Kidney tubule cell (primary cell): ENCODE results near the gene PRELID2.
"Not testable (repeated sequence)": the region's sequence is repeated elsewhere in the genome, so short reads cannot be mapped to it uniquely, and the experiment has no call there.

Experiments used
- DNase-seq: peaks from one replicate; pipeline ENCODE4 v3.0.0-alpha.2; 2018; ENCODE audit warnings: low spot score

The PRELID2 gene

DNA sequence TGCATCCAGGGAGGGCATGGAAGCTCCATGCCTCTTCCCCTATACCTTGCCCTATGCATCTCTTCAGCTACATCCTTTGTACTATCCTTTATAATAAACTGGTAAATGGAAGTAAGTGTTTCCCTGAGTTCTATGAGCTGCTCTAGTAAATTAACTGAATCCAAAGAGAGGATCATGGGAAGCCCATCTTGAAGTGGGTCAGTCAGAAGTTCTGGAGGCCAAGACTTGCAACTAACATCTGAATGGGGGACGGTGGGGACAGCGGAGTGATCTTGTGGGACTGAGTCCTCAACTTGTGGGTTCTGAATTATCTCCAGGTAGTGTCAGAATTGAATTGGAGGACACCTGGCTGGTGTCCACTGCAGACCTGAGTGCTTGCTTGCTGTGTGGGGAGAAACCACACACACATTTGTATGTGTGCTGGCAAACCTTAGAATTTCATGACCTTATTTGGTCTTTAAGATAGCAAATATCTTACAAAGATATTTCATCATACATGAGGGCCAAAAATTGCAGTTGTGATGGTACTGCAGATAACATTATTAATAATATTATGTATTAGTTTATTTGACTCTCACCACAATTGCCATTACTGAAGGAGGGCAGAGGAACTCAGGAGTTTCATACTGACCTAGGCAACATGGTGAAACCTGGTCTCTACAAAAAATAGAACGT, 5.5 kb upstream of the PRELID2 start:
- no peak for DNase-seq

DNA sequence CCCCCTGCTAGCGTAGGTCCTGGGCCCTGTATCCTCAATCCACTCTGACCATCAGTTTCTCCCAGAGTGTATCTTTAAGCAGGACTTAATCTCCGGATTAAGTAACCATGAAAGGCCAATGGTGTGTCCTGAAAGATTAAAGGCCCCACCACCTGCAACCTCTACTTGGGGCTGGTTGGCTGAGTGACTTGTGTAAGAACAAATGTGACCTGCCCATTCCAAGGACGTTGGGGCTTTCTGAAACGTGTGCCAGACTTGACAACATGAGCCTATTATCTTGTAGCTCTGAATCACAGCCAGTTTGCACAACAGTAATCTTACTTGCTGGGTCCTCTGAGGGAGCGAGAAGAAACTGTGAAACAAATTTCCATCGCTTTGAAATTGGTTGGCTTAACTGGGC, 3.1 kb upstream of the PRELID2 start:
- no peak for DNase-seq

- not testable (repeated sequence) for DNase-seq
These were observed 1.1 kb upstream of the PRELID2 start for GRCh38 chr5:145836241-145836640.

DNA sequence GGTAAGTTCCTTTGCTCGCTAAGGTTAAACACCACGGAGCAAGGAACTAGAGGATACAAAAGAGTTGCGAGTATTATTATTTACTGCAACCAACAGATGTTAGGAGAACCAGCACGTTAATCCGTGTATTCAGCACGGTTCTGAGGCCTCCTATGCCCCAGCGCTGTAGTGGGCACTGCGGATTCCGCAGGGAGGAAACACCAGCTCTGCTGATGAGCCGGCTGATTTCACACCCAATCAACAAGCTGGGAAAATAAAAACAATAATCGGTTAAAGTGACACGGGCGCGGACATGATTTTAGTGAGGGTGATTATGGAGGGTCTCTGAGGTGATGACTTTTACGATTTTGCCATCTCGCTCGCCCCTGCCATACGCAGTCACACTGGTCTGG, 702 bp upstream of the PRELID2 start:
- no peak for DNase-seq

GRCh38 chr5:145834554-145834916, 607 bp downstream of the PRELID2 start:
- DNase-seq: no peak

GRCh38 chr5:145833631-145834200, 1.4 kb downstream of the PRELID2 start:
- DNase-seq: no peak

DNA sequence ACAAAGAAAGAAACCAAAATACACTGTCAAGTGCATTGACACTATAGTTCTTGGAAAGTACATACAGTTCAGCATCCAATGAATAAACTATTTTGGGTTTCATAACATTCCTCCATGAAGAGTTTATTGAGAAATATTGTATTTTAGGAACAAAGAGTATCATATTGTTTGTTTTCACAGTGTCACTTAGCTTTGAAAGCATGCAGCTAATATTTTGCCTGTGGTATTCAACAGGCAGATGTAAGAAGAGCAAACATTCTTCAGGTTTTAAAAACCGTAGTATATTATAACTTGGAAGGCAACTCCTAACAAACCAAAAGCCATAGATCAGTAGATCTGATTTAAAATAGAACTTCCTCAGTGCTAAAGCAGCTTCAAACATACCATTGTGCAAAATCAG, 4.5 kb downstream of the PRELID2 start:
- no peak for DNase-seq

DNA sequence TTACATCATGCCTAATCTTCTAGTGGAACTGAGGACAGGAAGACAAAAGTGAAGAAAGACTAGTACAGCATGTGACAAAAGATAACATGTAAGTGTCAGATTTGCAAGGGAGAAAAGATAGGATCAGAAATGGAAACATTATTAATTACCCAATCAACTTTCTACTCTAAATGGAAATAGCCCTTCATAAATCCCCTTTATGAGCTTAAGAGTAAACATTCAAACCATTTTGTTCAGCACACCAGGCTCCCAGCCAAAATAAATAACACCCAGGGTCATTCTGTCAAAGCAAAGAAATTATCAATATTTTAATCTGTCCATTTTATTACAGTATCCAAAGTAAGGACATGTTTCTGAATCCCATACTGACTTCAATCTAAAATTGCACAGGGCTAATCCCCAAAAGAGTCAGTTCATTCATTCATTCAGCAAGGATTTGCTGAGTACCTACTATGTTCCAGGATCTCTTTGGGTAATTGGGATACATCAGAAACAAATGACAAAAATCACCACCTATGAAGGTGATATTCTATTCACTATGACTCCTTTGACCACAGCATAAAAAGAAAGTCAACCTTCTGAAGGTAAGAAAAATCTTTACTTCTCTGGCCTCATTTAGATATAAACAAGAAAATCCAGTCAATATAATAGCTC, 5.3 kb downstream of the PRELID2 start:
- DNase-seq: no peak

GRCh38 chr5:145826895-145827674, 8.1 kb downstream of the PRELID2 start:
- DNase-seq: no peak

- DNase-seq: peak; percentile 59
These were observed 9.4 kb downstream of the PRELID2 start for GRCh38 chr5:145825751-145826180.

- peak; percentile 17 for DNase-seq
These were observed 11.1 kb downstream of the PRELID2 start for GRCh38 chr5:145824040-145824439.

GRCh38 chr5:145818604-145819003, 16.5 kb downstream of the PRELID2 start:
- no peak for DNase-seq

DNA sequence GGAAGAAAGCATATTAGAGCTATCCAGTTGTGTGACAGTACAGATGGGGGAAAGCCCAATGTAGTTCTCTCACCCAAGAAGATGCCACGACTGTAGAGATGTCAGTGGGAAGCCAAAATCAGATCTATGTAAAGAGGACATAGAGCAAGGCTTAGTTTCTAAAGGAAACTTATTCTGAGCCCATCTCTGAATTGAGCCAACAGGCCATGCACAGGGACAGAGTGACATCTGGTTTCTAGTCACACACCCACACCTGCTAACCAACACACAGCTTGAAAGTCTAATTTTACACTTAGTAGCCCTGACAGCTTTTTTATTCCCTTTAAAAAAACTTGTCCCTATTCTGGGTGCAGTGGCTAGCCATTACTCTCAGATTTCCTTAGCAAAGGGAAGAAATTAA, 22.3 kb downstream of the PRELID2 start:
- no peak for DNase-seq

- peak; percentile 46 for DNase-seq
These were observed 23.1 kb downstream of the PRELID2 start for GRCh38 chr5:145811834-145812625.

DNA sequence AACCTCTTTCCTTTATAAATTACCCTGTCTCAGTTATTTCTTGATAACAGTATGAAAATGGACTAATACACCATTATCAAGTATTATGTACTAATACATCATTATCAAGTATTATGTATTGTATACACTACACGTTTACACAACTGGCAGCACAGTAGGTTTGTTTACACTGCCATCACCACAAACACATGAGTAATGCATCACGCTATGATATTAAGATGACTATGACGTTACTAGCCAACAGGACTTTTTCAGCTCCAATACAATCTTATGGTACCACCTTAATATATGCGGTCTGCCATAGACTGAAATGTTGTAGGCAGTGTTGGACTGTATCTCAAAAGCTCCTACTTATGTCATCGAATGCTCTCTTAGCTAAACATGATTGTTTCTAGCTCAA, 28.2 kb downstream of the PRELID2 start:
- DNase-seq: no peak

DNA sequence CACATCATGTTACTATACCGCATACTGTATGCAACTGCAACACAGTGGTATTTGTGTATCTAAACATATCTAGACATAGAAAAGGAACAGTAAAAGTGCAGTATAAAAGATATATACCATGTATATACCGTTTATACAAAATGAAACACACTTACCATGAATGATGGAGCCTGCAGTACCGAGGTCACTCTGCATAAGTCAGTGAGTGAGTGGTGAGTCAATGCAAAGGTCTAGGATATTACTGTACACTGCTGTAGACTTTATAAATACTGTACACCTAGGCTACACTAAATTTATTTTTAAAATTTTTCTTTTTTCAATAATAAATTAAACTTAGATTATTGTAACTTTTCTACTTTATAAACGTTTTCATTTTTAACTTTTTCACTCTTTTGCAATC, 29.3 kb downstream of the PRELID2 start:
- DNase-seq: no peak

DNA sequence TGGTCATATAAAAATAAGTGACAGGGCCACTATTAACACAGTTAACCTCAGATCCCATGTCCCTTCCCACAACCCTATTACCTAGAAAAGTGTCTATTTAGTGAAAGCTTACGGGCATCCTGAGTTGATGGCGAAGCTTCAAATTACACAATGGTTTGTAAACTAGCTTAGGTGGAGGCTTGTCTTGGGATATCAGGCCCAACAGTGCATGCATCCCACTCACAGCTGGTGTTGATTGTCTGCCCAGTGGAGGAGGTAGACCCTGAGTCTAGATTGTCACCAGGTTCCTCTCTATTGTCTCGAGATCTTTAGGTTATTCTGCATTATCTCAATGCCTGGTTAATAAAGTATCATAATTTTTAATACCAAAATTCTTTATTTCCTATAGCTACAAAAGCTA, 30.4 kb downstream of the PRELID2 start:
- DNase-seq: no peak

- DNase-seq: no peak
These were observed 31.8 kb downstream of the PRELID2 start for GRCh38 chr5:145803112-145804004.

DNA sequence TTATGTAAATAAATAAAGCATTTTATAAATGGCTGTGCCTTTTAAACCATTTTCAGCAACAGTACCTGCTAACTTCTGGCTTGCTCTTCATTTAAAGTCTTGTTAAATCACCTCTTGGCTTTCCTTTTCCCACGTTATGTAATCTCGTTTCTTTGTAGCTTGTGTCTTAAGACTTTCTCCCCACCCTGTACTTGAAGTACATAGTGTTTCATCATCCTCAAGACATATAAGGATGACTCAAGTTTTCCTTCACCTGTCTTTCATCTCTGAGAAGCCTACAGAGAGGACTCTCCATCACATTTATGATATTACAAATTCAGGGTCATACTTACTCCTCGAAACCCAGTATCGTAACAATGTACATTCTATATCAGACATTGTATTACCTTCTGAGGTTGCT, 33.9 kb downstream of the PRELID2 start:
- no peak for DNase-seq

GRCh38 chr5:145800181-145800580, 35.0 kb downstream of the PRELID2 start:
- DNase-seq: no peak

- DNase-seq: not testable (repeated sequence)
These were observed 36.6 kb downstream of the PRELID2 start for GRCh38 chr5:145798503-145798902.
